Neutrophil (primary cell): ENCODE data around the gene SEC14L1.
"Not testable (repeated sequence)": the region's sequence is repeated elsewhere in the genome, so short reads cannot be mapped to it uniquely, and the experiment has no call there.

Experiments
- H3K27ac ChIP-seq: fragments of 200-600 bp; sonication (generic); 2 replicates; pipeline ENCODE4 v1.5.1; 2016; ENCODE audit warnings: mild to moderate bottlenecking, moderate library complexity
- H3K27me3 ChIP-seq: fragments of 200-600 bp; sonication (generic); 2 replicates; pipeline ENCODE4 v1.6.0; 2016; ENCODE audit warnings: mild to moderate bottlenecking
- H3K36me3 ChIP-seq: fragments of 200-600 bp; sonication (generic); 2 replicates; pipeline ENCODE4 v1.5.1; 2017
- H3K4me1 ChIP-seq, 2 experiments: fragments of 200-600 bp in 1 of 2; sonication (generic) in 1 of 2; 1 replicate in 1 of 2; 2 replicates in 1 of 2; pipeline versions ENCODE4 v1.5.1 to v1.6.1; 2013 to 2016; ENCODE audit warnings: low read depth in 1 of 2, low read length in 1 of 2, mild to moderate bottlenecking in 1 of 2, moderate library complexity in 1 of 2; ENCODE audit not compliant: control insufficient read depth in 1 of 2, insufficient read depth in 1 of 2
- H3K4me3 ChIP-seq, 2 experiments: fragments of 200-600 bp in 1 of 2; sonication (generic) in 1 of 2; 1 replicate in 1 of 2; 2 replicates in 1 of 2; pipeline ENCODE4 v1.5.1; 2013 to 2016; ENCODE audit warnings: low read depth in 1 of 2, low read length in 1 of 2, mild to moderate bottlenecking in 1 of 2, moderate library complexity in 1 of 2
- H3K9me3 ChIP-seq: fragments of 200-600 bp; sonication (generic); 2 replicates; pipeline ENCODE4 v1.5.1; 2016
- TF ChIP-seq, protein P1 (sequence below): fragments of 200-600 bp; sonication (generic); IDR thresholded peaks from 2 replicates; pipeline ENCODE4 v1.5.1; 2016; ENCODE audit warnings: antibody characterized with exemption

The SEC14L1 gene

DNA sequence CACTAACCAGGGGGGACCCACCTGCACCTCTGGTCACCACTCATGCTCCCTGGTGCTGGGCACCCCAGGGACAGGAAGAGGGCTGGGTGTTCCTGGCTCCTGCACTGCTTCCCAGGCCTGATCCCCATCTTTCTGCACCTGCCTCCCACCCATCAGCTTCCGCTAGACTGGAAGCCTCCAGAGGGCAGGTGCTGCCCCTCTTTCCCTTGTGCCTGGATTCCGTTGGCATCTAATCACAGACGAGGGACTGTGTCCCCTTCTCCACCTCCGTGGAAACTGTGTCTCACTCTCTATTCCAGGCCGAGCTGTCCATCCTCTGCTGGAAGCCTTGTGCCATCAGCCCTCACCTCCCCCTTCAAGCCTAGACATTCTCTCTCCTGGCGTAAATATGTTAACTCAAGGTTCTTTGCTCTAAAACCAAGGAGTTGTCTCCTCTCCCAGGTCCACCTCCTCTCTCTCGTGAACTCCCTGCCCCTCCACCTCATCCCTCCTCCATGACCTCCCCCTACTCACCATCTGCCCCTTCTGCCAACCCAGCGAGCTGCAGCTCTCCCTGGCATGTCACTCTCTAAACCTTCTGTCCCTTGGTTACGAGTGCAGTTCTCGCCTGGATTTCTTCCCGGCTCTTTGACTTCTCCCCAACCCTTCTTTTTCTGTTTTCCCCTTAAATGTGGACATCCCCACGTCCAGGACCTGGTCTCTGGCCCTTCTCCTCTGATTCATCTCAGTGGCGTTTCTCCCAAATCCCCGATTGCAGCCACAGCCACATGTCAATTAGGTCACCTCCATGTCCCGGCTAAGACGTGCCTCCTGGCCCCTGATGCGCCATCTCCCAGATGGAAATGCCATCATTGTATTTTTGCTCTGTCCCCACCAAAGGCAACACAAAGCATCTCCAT is 107.7 kb downstream of the SEC14L1 start:
- Histone ChIP-seq H3K4me1 (peaks cover 9 to 11% of the 10 kb centered on the region in 2 experiments), H3K4me3 (no peak overlapping the region)
- TF ChIP-seq, protein P1, sequence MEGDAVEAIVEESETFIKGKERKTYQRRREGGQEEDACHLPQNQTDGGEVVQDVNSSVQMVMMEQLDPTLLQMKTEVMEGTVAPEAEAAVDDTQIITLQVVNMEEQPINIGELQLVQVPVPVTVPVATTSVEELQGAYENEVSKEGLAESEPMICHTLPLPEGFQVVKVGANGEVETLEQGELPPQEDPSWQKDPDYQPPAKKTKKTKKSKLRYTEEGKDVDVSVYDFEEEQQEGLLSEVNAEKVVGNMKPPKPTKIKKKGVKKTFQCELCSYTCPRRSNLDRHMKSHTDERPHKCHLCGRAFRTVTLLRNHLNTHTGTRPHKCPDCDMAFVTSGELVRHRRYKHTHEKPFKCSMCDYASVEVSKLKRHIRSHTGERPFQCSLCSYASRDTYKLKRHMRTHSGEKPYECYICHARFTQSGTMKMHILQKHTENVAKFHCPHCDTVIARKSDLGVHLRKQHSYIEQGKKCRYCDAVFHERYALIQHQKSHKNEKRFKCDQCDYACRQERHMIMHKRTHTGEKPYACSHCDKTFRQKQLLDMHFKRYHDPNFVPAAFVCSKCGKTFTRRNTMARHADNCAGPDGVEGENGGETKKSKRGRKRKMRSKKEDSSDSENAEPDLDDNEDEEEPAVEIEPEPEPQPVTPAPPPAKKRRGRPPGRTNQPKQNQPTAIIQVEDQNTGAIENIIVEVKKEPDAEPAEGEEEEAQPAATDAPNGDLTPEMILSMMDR, result no peak

DNA sequence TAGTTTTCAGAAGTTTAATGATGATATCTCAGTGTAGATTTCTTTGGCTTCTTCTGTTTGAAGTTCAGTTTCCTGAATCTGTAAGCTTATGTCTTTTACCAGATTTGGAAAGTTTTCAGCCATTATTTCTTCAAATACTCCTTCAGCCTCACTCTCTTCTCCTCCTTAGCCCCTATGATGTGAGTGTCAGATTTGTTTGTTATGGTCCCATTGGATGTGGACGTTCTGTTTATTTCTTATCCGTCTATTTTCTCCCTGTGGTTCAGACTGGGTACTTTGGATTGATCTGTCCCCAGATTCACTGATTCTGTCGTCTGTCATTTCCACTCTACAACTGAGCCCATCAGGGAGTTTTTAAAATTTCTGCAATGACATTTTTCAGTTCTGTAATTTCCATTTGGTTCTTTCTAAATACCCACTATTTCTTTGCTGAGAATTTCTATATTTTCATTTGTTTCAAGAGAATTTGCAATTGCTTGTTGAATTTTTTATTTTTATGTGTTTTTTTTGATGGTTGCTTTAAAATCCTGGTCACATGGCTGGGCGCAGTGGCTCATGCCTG is 110.9 kb downstream of the SEC14L1 start:
- peaks cover 6 to 7% of the 10 kb centered on the region in 2 experiments for H3K4me1 ChIP-seq
- TF ChIP-seq, protein P1, result no peak
- H3K27me3 ChIP-seq, result peaks cover 21% of the 10 kb centered on the region
- H3K27ac ChIP-seq, result no peak overlapping the region
- no peaks in the 10 kb centered on the region for H3K36me3 ChIP-seq
- H3K9me3 ChIP-seq, result no peaks in the 10 kb centered on the region
- no peak overlapping the region for H3K4me3 ChIP-seq

More for the DNA sequence above, 107.7 kb downstream of the SEC14L1 start:
- H3K36me3 ChIP-seq, result no peaks in the 10 kb centered on the region
- H3K9me3 ChIP-seq, result no peaks in the 10 kb centered on the region
- no peak overlapping the region for H3K27ac ChIP-seq
- peaks cover 48% of the 10 kb centered on the region for H3K27me3 ChIP-seq

DNA sequence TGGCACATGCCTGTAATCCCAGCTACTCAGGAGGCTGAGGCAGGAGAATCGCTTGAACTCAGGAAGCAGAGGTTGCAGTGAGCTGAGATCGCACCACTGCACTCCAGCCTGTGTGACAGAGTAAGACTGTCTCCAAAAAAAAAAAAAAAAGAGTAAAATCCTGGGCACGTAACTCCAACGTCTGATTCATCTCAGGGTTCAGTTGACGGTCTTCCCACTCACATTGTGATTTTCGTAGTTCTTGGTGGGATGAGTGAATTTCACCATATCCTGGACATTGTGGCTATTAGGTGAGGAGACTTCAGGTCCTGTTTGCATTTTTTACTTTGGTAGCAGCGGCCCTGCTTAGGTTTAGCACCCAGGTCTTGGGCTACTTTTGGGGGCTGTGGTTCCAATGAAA is 111.5 kb downstream of the SEC14L1 start:
- not testable (repeated sequence) for H3K27ac ChIP-seq, H3K4me1 ChIP-seq, H3K9me3 ChIP-seq, H3K36me3 ChIP-seq, H3K4me3 ChIP-seq
- peaks cover 18% of the 10 kb centered on the region for H3K27me3 ChIP-seq

DNA sequence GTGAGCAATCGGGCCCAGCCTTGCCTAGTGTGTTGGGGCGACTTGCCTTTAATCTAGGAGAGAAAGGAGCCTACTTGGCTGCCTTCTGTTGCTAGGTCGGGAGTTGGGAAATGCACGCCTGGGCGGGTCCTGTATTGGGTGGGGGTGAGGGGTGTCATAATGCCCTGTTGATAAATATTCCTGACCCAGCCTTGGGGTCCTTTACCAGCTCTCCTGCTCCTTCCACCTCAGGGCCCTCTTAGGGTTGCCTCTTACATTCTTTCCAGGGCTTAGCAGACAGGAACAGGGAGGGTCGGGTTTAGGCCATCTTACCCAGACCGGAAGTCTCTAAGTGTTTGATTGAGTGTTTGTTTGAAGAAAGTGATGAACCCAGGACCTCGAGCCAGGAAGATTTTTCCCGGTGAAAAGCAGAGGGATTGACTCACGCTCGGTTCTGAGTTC is 112.9 kb downstream of the SEC14L1 start:
- Histone ChIP-seq H3K4me1 (no peaks in the 10 kb centered on the region), H3K27ac (no peak overlapping the region), H3K27me3 (peaks cover 5% of the 10 kb centered on the region), H3K36me3 (no peaks in the 10 kb centered on the region), H3K9me3 (no peaks in the 10 kb centered on the region), H3K4me3 (no peak overlapping the region)
- TF ChIP-seq, protein P1, result no peak

DNA sequence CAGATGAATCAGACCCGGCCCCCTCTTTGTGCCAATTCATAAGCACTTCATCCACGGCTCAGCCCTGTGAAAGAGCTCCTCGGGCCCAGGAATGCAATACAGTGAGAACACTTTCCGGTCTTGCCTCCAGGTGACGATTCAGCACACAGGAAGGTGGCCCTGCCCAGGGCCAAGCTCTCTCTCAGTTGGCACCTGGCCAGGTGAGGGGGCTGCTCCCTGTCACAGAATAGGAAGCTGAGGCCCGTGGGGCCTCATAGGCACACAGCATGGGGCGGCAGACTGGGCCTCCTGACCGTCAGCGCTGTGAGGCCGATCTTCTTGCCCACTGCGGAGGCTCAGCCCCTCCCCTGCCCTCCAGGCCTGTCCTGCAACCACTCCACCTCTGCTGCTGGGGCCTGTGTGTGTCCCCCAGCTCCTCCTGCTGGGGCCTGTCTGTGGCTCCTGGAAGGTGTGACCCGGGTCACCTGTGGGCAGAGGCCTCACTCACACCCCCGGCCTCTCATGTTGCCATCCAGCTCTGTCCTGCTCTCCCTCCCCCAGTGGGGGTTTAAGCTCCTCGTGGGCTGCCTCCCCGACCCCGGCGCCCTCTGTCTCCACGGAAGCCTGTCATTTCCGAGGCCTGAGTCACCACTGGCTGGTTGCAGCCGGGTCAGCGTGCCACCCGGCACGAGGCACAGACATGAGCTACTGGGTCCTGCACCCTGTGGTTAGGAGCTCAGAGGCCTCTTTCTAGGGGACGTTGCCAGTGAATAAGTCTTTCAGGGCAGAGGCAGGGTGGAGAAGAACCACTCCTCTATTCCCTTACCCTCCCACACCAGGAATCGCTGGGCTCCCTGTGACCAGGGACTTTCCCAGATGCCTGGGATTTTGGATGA is 114.4 kb downstream of the SEC14L1 start:
- H3K4me1 ChIP-seq, result no peaks in the 10 kb centered on the region
- no peak overlapping the region for H3K27ac ChIP-seq
- H3K4me3 ChIP-seq, result no peak overlapping the region
- H3K27me3 ChIP-seq, result no peaks in the 10 kb centered on the region
- no peaks in the 10 kb centered on the region for H3K36me3 ChIP-seq
- TF ChIP-seq, protein P1, result no peak
- H3K9me3 ChIP-seq, result no peaks in the 10 kb centered on the region

DNA sequence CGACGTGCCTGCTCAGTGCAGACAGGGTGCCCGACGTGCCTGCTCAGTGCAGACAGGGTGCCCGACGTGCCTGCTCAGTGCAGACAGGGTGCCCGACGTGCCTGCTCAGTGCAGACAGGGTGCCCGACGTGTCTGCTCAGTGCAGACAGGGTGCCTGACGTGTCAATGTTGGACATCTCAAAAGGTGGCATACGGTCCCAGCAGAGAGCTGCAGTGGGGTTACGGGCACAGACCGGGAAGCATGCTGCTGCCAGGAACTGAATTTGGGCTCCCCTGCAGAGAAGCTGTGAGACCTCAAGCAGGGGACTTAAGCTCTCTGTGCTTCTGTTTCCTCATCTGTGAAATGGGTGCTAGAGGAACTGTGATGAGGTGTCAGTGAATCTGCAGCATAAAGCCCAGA is 115.2 kb downstream of the SEC14L1 start:
- not testable (repeated sequence) for H3K27ac ChIP-seq, H3K4me3 ChIP-seq, H3K9me3 ChIP-seq, H3K36me3 ChIP-seq, H3K27me3 ChIP-seq, H3K4me1 ChIP-seq
